Heart left ventricle (tissue), 16 donors: ENCODE measurements around the gene KRTAP4-16. TPM values are rescaled to one million over a fixed set of nuclear protein-coding genes. Genes with fewer than 3 reads are reported as not detected.
"Not testable (repeated sequence)": the region's sequence is repeated elsewhere in the genome, so short reads cannot be mapped to it uniquely, and the experiment has no call there.

ENCODE experiments used
- ATAC-seq, 4 donors: fragments of 200-7000 bp; cut with Tn5 transposase; one replicate each; pipeline ENCODE4 v1.9.1; 2020 to 2022; ENCODE audit warnings: moderate library complexity in 4 of 4, mild to moderate bottlenecking in 3 of 4, moderate number of reproducible peaks in 1 of 4
- DNase-seq, 5 donors: peaks; one replicate each; pipeline ENCODE4 v3.0.0-alpha.2; 2020
- H3K27ac ChIP-seq, 12 donors: fragments of 200-600 bp; sonication (generic) in 4 of 12; one replicate each; pipeline versions ENCODE4 v1.5.0 to v1.8.0; 2016 to 2022; ENCODE audit warnings: mild to moderate bottlenecking in 2 of 12
- H3K27me3 ChIP-seq, 9 donors: fragments of 200-600 bp; sonication (generic) in 2 of 9; one replicate each; pipeline versions ENCODE4 v1.5.1 to v1.8.0; 2016 to 2022; ENCODE audit warnings: mild to moderate bottlenecking in 3 of 9
- H3K36me3 ChIP-seq, 9 donors: fragments of 200-600 bp; sonication (generic) in 2 of 9; one replicate each; pipeline versions ENCODE4 v1.5.0 to v1.8.0; 2018 to 2022; ENCODE audit warnings: mild to moderate bottlenecking in 2 of 9
- H3K4me1 ChIP-seq, 12 donors: fragments of 200-600 bp; sonication (generic) in 4 of 12; one replicate each; pipeline versions ENCODE4 v1.5.0 to v1.8.0; 2016 to 2022; ENCODE audit warnings: mild to moderate bottlenecking in 3 of 12
- H3K4me3 ChIP-seq, 12 donors: fragments of 200-600 bp; sonication (generic) in 4 of 12; one replicate each; pipeline versions ENCODE4 v1.5.0 to v1.8.0; 2017 to 2022; ENCODE audit warnings: mild to moderate bottlenecking in 9 of 12, moderate library complexity in 4 of 12
- H3K9me3 ChIP-seq, 12 donors: fragments of 200-600 bp; sonication (generic) in 4 of 12; one replicate each; pipeline versions ENCODE4 v1.5.0 to v1.8.0; 2016 to 2022; ENCODE audit warnings: mild to moderate bottlenecking in 1 of 12
- POLR2A ChIP-seq, 2 donors: fragments of 450-650 bp; IDR thresholded peaks; one replicate each; pipeline ENCODE4 v1.6.1; 2017; ENCODE audit warnings: antibody characterized with exemption in 2 of 2, mild to moderate bottlenecking in 2 of 2, moderate library complexity in 2 of 2
- WGBS, 4 donors: extraction: QIAGEN DNeasy Blood & Tissue Kit in 2 of 4; methylation state at CpG; one replicate each; pipeline versions ENCODE4 v1.1.5 to v1.1.7; 2013 to 2018; 5-methylcytosine and 5-hydroxymethylcytosine counted together
- intact Hi-C, 10 donors: fragments of 100-400 bp; cut with DNase I; formaldehyde crosslinking; loops; one replicate each; pipeline versions ENCODE4 v1.11.1 to v1.14.2; 2022
- polyA plus RNA-seq, 2 donors: library from polyadenylated mRNA; stranded (reverse); fragments of 200-250 nt; gene quantifications; one replicate each; pipeline ENCODE4 v1.2.3, GENCODE V29; 2013
- total RNA-seq, 9 donors: library from RNA; depleted of rRNA in 2 of 9; stranded (reverse); fragments of >200 nt in 2 of 9; fragmentation: NEBNext Ultra II Directional in 3 of 9; extraction: Animal tissue kit (Norgen Biotek cat#: 25700) in 3 of 9; gene quantifications; one replicate each; pipeline versions ENCODE4 v1.1.0 to v1.2.4, GENCODE V29; 2016 to 2023
- TF ChIP-seq, protein P1 (sequence below), 12 donors: fragments of 200-600 bp; sonication (generic) in 4 of 12; IDR thresholded peaks; one replicate each; pipeline versions ENCODE4 v1.5.0 to v1.8.0; 2018 to 2022; ENCODE audit warnings: antibody characterized with exemption in 12 of 12, mild to moderate bottlenecking in 5 of 12
- donor health status: ischemic (EF 13 %, LVEDD 7.1; RV severe dilation, severe dysfunction).
- donor health status: healthy with polysubstance abuse.
- donor health status: DM: no; HTN: yes; CAD: no.
- donor health status: DM: no; HTN: no; CAD: no.
- donor health status: ischemic (EF 25% LVEDD 6.9; RV normal size, moderate dysfunction).
- donor health status: ischemic (EF 25% LVEDD 5.7; RV mildly dilated, moderate dysfunction).
- donor health status: healthy.
- donor health status: DM: yes; HTN: yes; CAD: no.
- donor health status: ischemic (EF 35%, LVEDD 5.7; RV mildly dilated, moderate dysfunction).
- donor health status: nonischemic (EF 11% LVEDD 7.7; RV severe dilation, severe dysfunction).
- donor health status: DM: yes; HTN: yes; CAD: no.
- donor health status: PGD.
- donor health status: ischemic (EF 29% LVEDD 5.4; RV normal size, mild dysfunction).
- donor health status: nonischemic (EF 23%, LVEDD 6.1; RV moderate dilation, normal function).

The KRTAP4-16 gene
- total and polyA plus RNA-seq, 11 donors: not detected

DNA sequence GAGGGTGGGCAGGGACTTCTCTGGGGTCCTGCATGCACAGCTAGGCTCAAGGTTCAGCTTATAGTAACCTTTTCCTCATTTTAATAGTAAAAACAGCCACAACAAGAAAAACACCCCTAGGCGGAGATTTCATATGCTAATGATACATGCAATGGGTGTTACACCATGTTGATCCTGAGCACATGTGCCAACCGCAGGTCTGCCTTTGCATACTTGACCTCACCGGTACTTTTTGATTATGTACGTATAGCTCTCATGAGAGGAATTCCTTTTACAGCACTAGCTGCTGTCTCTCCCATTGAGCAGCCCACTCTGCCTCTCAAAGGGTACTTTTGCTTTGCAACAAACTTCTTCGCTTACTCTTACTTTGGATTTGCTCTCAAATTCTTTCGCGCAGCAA, 6.0 kb downstream of the KRTAP4-16 start:
- Histone ChIP-seq H3K27ac (no peak overlapping the region), H3K36me3 (no peaks in the 10 kb centered on the region), H3K4me1 (no peaks in the 10 kb centered on the region), H3K4me3 (no peak overlapping the region), H3K27me3 (peaks cover 0 to 11% (median 3%) of the 10 kb centered on the region in 9 donors), H3K9me3 (peaks cover 0 to 5% (median 0%) of the 10 kb centered on the region in 12 donors)
- TF ChIP-seq POLR2A (IDR thresholded peaks at IDR 0.05): no peak
- TF ChIP-seq, protein P1, sequence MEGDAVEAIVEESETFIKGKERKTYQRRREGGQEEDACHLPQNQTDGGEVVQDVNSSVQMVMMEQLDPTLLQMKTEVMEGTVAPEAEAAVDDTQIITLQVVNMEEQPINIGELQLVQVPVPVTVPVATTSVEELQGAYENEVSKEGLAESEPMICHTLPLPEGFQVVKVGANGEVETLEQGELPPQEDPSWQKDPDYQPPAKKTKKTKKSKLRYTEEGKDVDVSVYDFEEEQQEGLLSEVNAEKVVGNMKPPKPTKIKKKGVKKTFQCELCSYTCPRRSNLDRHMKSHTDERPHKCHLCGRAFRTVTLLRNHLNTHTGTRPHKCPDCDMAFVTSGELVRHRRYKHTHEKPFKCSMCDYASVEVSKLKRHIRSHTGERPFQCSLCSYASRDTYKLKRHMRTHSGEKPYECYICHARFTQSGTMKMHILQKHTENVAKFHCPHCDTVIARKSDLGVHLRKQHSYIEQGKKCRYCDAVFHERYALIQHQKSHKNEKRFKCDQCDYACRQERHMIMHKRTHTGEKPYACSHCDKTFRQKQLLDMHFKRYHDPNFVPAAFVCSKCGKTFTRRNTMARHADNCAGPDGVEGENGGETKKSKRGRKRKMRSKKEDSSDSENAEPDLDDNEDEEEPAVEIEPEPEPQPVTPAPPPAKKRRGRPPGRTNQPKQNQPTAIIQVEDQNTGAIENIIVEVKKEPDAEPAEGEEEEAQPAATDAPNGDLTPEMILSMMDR (IDR thresholded peaks at IDR 0.05): no peak
- ATAC-seq: no peak
- no peak for DNase-seq
- intact Hi-C loops: no loop called here
- 80 to 85% (median 81%) methylated on average over 7 of the region's 7 CpGs for WGBS, 4 donors

DNA sequence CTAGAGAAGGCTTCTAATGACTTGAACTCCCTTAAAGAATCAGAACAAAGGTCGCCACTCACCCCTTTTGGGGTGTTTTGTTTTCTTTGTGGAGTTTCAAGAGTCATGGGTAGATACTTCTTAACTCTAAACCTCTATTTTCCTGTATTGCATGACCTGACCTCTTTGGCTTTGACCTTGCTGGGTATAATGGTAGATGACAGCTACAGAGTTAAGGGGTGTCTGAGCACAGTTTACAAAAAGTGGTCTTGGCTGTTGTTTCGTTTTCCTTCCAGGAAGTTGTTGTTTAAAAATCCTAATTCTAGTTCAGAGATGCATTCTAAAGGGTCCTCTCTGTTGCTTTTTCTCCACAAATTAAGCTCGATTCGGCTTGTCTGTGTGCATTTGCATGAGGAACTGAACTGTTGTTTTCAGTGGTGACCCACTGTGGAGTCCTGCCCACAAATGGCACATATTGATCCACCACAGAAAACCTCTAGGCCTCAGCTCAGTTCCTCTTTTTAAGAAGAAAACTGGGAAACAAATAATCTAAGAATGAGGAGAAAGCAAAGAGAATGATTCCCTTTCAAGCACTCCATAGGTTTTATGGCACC, 13.2 kb downstream of the KRTAP4-16 start:
- intact Hi-C loops, H3K9me3 ChIP-seq, ATAC-seq, DNase-seq, H3K27me3 ChIP-seq, H3K4me1 ChIP-seq, H3K4me3 ChIP-seq, H3K27ac ChIP-seq, H3K36me3 ChIP-seq: not testable (repeated sequence)
- WGBS, 4 donors: 42 to 60% (median 56%) methylated on average over 4 of the region's 4 CpGs

DNA sequence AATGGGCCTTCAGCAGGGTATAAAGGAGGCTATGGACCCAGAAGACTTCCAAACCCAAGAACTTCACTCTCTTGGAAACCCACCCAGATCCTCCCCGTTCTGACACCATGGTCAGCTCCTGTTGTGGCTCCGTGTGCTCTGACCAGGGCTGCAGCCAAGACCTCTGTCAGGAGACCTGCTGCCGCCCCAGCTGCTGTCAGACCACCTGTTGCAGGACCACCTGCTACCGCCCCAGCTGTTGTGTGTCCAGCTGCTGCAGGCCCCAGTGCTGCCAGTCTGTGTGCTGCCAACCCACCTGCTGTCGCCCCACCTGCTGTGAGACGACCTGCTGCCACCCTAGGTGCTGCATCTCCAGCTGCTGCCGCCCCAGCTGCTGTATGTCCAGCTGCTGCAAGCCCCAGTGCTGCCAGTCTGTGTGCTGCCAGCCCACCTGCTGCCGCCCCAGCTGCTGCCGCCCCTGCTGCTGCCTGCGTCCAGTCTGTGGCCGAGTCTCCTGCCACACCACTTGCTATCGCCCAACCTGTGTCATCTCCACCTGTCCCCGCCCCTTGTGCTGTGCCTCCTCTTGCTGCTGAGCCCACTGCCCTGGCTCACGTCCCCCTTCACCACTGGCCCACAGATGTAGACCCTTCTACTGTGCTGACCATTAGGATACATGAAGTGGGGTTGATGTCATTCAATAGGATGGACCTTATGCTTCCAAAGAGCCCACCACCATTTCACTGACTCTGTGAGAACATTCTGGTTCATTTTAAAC, 17.7 kb downstream of the KRTAP4-16 start, which contains the start of gene KRTAP4-7:
KRTAP4-7 (plus strand) TSS at position 51 of the 757 bp plus-strand sequence; CDS start at position 108, 57 bp downstream.
- intact Hi-C loops: not testable (repeated sequence)

DNA sequence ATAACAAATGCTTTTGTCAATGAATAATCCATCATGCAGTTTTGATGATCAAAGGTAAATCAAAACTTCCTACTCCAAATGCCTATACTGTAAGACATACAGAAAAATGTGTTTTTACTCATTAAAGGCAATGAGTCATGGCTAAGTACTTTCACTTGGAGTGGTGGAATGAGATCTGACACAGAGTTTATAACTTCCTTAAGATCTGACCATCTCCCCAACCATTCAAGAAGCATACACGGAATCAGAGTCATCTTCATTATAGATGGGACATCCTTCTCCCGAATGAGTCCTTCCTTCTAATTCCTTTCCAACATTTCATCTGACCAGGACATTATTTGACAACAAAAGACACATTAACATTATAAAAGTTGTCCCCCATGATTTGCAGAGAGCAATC, 18.6 kb downstream of the KRTAP4-16 start:
- DNase-seq, H3K27ac ChIP-seq, H3K4me1 ChIP-seq, H3K9me3 ChIP-seq, ATAC-seq, intact Hi-C loops, H3K27me3 ChIP-seq, H3K4me3 ChIP-seq, H3K36me3 ChIP-seq: not testable (repeated sequence)
- 71 to 90% (median 74%) methylated on average over 2 of the region's 2 CpGs for WGBS, 4 donors

More for the DNA sequence above, 17.7 kb downstream of the KRTAP4-16 start, which contains the start of gene KRTAP4-7:
- ATAC-seq, H3K9me3 ChIP-seq, H3K4me3 ChIP-seq, H3K4me1 ChIP-seq, H3K36me3 ChIP-seq, H3K27me3 ChIP-seq, H3K27ac ChIP-seq, DNase-seq: not testable (repeated sequence)
- 47 to 79% (median 69%) methylated on average over 6 to 14 of the region's 14 CpGs for WGBS, 4 donors

DNA sequence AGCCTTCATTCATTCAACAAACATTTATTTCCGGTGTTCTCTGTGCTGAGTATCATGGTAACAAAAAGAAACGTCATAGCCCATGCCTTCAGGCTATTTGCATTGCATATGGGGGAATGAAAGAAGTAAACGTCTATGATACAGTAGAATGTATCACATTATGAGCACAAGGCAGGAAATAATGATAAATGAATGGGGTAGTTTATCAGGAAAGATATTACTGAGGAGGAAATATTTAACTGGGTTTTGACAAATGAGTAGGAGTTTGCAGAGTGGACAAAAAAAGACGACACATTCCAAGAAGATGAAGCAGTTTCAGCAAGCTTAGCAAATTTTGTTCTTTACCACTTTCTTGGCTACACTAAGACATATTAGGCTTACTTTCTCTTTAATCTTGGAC, 19.4 kb downstream of the KRTAP4-16 start:
- H3K27ac ChIP-seq: no peak overlapping the region
- TF ChIP-seq POLR2A (IDR thresholded peaks at IDR 0.05): no peak
- TF ChIP-seq, protein P1 (IDR thresholded peaks at IDR 0.05): no peak
- H3K36me3 ChIP-seq: no peaks in the 10 kb centered on the region
- intact Hi-C loops: no loop called here
- WGBS, 4 donors: 38 to 59% (median 43%) methylated on average over 4 of the region's 4 CpGs
- DNase-seq (no peak), ATAC-seq (no peak)
- H3K4me1 ChIP-seq: no peaks in the 10 kb centered on the region
- H3K4me3 ChIP-seq: no peak overlapping the region
- no peaks in the 10 kb centered on the region for H3K9me3 ChIP-seq
- H3K27me3 ChIP-seq: peaks cover 0 to 7% (median 0%) of the 10 kb centered on the region in 9 donors
